Keratinocyte (primary cell): Measurements from ENCODE around the gene STARD3. TPM values are rescaled to one million over a fixed set of nuclear protein-coding genes. Genes with fewer than 3 reads are reported as not detected.

Source experiments
- DNase-seq: peaks from one replicate; pipeline ENCODE4 v3.0.0-alpha.2; 2011; ENCODE audit warnings: low read depth, missing footprints, low spot score
- FAIRE-seq: peaks from 2 replicates; lab custom pipeline; 2011; peaks lifted over from hg19 to GRCh38; lab: Jason Lieb, UNC
- H2AFZ ChIP-seq: 2 replicates; pipeline ENCODE4 v1.6.0; 2012; ENCODE audit warnings: low read length, control low read depth, inconsistent platforms; ENCODE audit not compliant: control insufficient read depth
- H3K27ac ChIP-seq: 2 replicates; pipeline ENCODE4 v1.5.1; 2011; ENCODE audit warnings: low read length; ENCODE audit not compliant: control insufficient read depth, insufficient read depth
- H3K27me3 ChIP-seq: 3 replicates; pipeline ENCODE4 v1.6.0; 2011; ENCODE audit warnings: low read length; ENCODE audit not compliant: control insufficient read depth, insufficient read depth; ENCODE audit errors: extremely low read depth
- H3K36me3 ChIP-seq, 2 experiments: 2 replicates in 1 of 2; 3 replicates in 1 of 2; pipeline ENCODE4 v1.5.1; 2011; ENCODE audit warnings: low read length in 2 of 2, mild to moderate bottlenecking in 1 of 2; ENCODE audit not compliant: control insufficient read depth in 2 of 2, insufficient read depth in 2 of 2; ENCODE audit errors: extremely low read depth in 1 of 2
- H3K4me1 ChIP-seq: 3 replicates; pipeline ENCODE4 v1.5.1; 2011; ENCODE audit warnings: low read length; ENCODE audit not compliant: control insufficient read depth, insufficient read depth; ENCODE audit errors: extremely low read depth
- H3K4me2 ChIP-seq: 3 replicates; pipeline ENCODE4 v1.6.0; 2011; ENCODE audit warnings: low read depth, low read length; ENCODE audit not compliant: control insufficient read depth, insufficient read depth; ENCODE audit errors: extremely low read depth
- H3K4me3 ChIP-seq, 3 experiments: fragments of 200-600 bp in 1 of 3; sonication (generic) in 1 of 3; 2 replicates in 2 of 3; 3 replicates in 1 of 3; pipeline ENCODE4 v1.5.1; 2011 to 2016; ENCODE audit warnings: low read length in 3 of 3, mild to moderate bottlenecking in 3 of 3, control low read depth in 2 of 3, inconsistent platforms in 1 of 3, low read depth in 1 of 3, mixed read lengths in 1 of 3, mixed run types in 1 of 3, moderate library complexity in 1 of 3; ENCODE audit not compliant: control insufficient read depth in 2 of 3, insufficient read depth in 2 of 3; ENCODE audit errors: extremely low read depth in 1 of 3
- H3K79me2 ChIP-seq: 2 replicates; pipeline ENCODE4 v1.6.0; 2012; ENCODE audit warnings: low read length; ENCODE audit not compliant: control insufficient read depth, insufficient read depth
- H3K9ac ChIP-seq: 3 replicates; pipeline ENCODE4 v1.6.0; 2011; ENCODE audit warnings: low read length; ENCODE audit not compliant: control insufficient read depth, insufficient read depth; ENCODE audit errors: extremely low read depth
- H3K9me1 ChIP-seq: 3 replicates; pipeline ENCODE4 v1.6.0; 2011; ENCODE audit warnings: low read length; ENCODE audit not compliant: control insufficient read depth, insufficient read depth; ENCODE audit errors: extremely low read depth
- H3K9me3 ChIP-seq: 2 replicates; pipeline ENCODE4 v1.5.1; 2012; ENCODE audit warnings: low read depth, low read length; ENCODE audit not compliant: control insufficient read depth
- H4K20me1 ChIP-seq: 3 replicates; pipeline ENCODE4 v1.6.0; 2011; ENCODE audit warnings: low read length; ENCODE audit not compliant: control insufficient read depth, insufficient read depth; ENCODE audit errors: extremely low read depth
- EZH2 ChIP-seq: IDR thresholded peaks from one replicate; pipeline ENCODE4 v1.6.1; 2012; ENCODE audit warnings: inconsistent platforms, mild to moderate bottlenecking, low read length, moderate library complexity
- dilution Hi-C: fragments of 300-500 bp; cut with MboI; formaldehyde crosslinking; loops from one replicate; pipeline ENCODE4 v1.7.0; 2020; ENCODE audit warnings: low sequenced_read_pairs; ENCODE audit not compliant: extremely low pct_ligation_motif_present
- polyA plus RNA-seq, 5 experiments: library from polyadenylated mRNA; depleted of rRNA in 3 of 5; stranded (reverse) in 3 of 5; stranded (forward) in 1 of 5; unstranded in 1 of 5; fragments of >200 nt; gene quantifications; 1 replicate in 1 of 5; 2 replicates in 3 of 5; 3 replicates in 1 of 5; pipeline versions ENCODE4 v1.2.1 to v1.2.3, GENCODE V29; 2011 to 2012; ENCODE audit warnings: missing spikeins in 2 of 5, low read depth in 1 of 5, low replicate concordance in 1 of 5
- TF ChIP-seq, protein P1 (sequence below), 3 experiments: IDR thresholded peaks in 1 of 3; conservative IDR thresholded peaks in 1 of 3; optimal IDR thresholded peaks in 1 of 3; 2 replicates in 2 of 3; 3 replicates in 1 of 3; pipeline versions ENCODE3 to v1.5.1; 2011; ENCODE audit warnings: low read length in 3 of 3, mild to moderate bottlenecking in 3 of 3, moderate library complexity in 2 of 3, control low read depth in 1 of 3, inconsistent platforms in 1 of 3; ENCODE audit not compliant: insufficient read depth in 2 of 3; ENCODE audit errors: extremely low read depth in 1 of 3

STARD3 gene
- polyA plus RNA-seq, 1 donor (not counting 4 experiments of a cell fraction or from before 2014, with no cell fraction given) = 29.0 TPM

DNA sequence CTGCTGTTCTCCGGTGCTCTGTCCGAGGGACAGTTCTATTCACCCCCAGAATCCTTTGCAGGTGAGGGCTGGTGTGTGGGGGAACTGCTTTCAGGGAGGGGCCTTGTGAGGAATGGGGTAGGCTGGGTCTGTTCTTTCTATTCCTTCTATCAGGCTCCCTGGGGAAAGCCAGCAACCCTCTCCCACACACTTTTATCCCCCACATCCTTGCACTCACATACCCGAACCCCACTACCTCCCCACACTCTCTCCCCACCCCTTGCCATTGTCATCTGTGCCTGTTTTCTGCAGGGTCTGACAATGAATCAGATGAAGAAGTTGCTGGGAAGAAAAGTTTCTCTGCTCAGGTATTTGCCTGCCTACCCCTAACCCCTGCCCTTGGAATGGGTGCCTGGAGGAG is 21.8 kb downstream of the STARD3 start:
- FAIRE-seq (no peak), DNase-seq (no peak)
- TF ChIP-seq, protein P1, sequence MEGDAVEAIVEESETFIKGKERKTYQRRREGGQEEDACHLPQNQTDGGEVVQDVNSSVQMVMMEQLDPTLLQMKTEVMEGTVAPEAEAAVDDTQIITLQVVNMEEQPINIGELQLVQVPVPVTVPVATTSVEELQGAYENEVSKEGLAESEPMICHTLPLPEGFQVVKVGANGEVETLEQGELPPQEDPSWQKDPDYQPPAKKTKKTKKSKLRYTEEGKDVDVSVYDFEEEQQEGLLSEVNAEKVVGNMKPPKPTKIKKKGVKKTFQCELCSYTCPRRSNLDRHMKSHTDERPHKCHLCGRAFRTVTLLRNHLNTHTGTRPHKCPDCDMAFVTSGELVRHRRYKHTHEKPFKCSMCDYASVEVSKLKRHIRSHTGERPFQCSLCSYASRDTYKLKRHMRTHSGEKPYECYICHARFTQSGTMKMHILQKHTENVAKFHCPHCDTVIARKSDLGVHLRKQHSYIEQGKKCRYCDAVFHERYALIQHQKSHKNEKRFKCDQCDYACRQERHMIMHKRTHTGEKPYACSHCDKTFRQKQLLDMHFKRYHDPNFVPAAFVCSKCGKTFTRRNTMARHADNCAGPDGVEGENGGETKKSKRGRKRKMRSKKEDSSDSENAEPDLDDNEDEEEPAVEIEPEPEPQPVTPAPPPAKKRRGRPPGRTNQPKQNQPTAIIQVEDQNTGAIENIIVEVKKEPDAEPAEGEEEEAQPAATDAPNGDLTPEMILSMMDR (optimal IDR thresholded peaks at IDR 0.05 in 1 of 3, IDR thresholded peaks at IDR 0.05 in 1 of 3, conservative IDR thresholded peaks at IDR 0.05 in 1 of 3; ENCODE audit: extremely low read depth in 1 of 3, insufficient read depth in 2 of 3, low read length in 3 of 3) = no peak
- no peak for TF ChIP-seq EZH2
- no peaks in the 10 kb centered on the region for H3K27me3 ChIP-seq
- no peak overlapping the region for H3K9ac ChIP-seq
- H3K79me2 ChIP-seq = no peaks in the 10 kb centered on the region
- dilution Hi-C loops = no loop called here
- peaks cover 6 to 19% of the 10 kb centered on the region in 2 experiments for H3K36me3 ChIP-seq
- H3K27ac ChIP-seq = no peak overlapping the region
- H4K20me1 ChIP-seq = peaks cover 3% of the 10 kb centered on the region
- no peak overlapping the region for H3K4me2 ChIP-seq
- H2AFZ ChIP-seq = no peak overlapping the region
- H3K4me3 ChIP-seq = no peak overlapping the region
- H3K9me1 ChIP-seq = no peaks in the 10 kb centered on the region
- no peaks in the 10 kb centered on the region for H3K9me3 ChIP-seq
- H3K4me1 ChIP-seq = peaks cover 2% of the 10 kb centered on the region

DNA sequence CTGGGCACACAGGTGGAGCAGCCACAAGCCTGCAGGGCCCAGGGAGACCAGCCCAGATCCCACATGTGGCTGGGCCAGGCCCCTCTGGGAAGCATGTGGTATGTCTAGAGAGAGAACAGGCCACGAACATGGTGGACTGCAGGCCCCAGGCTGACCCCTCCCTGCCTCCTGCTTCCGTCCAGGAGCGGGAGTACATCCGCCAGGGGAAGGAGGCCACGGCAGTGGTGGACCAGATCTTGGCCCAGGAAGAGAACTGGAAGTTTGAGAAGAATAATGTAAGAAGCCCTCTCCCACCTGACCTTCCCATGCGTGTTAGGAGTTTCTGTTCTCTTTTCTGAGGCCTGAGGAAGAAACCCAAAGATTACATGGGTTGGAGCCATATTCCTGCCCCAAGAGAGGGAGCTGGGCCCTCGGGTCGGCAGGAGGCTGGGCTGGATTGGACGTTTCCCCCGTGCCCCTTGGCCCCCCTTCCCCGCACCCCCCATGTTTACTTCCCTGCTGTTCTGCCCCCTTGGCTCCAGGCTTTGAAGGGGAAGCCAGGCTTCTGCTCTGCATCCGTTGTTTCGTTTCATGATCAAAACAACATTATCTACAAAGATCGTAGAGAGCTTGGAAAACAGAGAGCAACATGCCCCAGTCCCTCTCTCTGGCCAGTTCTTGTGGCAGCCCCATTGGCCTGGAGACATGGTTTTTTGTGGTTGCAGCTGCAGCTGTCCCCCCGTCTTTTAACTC is 22.5 kb downstream of the STARD3 start:
- TF ChIP-seq, protein P1 (optimal IDR thresholded peaks at IDR 0.05 in 1 of 3, IDR thresholded peaks at IDR 0.05 in 1 of 3, conservative IDR thresholded peaks at IDR 0.05 in 1 of 3; ENCODE audit: extremely low read depth in 1 of 3, insufficient read depth in 2 of 3, low read length in 3 of 3) = no peak
- TF ChIP-seq EZH2 = no peak

More for the DNA sequence above, 22.5 kb downstream of the STARD3 start:
- H3K9ac ChIP-seq = no peak overlapping the region
- DNase-seq (no peak), FAIRE-seq (no peak)
- dilution Hi-C loops = no loop called here
- no peaks in the 10 kb centered on the region for H3K79me2 ChIP-seq
- no peak overlapping the region for H3K27ac ChIP-seq
- H3K4me1 ChIP-seq = peaks cover 5% of the 10 kb centered on the region
- H3K4me2 ChIP-seq = no peak overlapping the region
- peaks cover 6 to 21% of the 10 kb centered on the region in 2 experiments for H3K36me3 ChIP-seq
- H3K4me3 ChIP-seq = no peak overlapping the region
- no peaks in the 10 kb centered on the region for H4K20me1 ChIP-seq
- no peaks in the 10 kb centered on the region for H3K9me1 ChIP-seq
- no peaks in the 10 kb centered on the region for H3K27me3 ChIP-seq
- H2AFZ ChIP-seq = no peak overlapping the region
- no peaks in the 10 kb centered on the region for H3K9me3 ChIP-seq
